Measurements from ENCODE around the gene HNRNPC. TPM values are rescaled to one million over a fixed set of nuclear protein-coding genes. Genes with fewer than 3 reads are reported as not detected.

Gene HNRNPC
- total RNA-seq, 1 experiment from 2014 or later, result 1,062 TPM

- Histone ChIP-seq H4K5ac (ENCODE audit: insufficient read length, low read depth, low read length) (no peak overlapping the region), H3K4me2 (ENCODE audit: insufficient read depth, insufficient read length, low read length) (no peak overlapping the region), H3K14ac (ENCODE audit: insufficient read depth, low read length) (no peak overlapping the region), H3K9me3 (ENCODE audit: control insufficient read depth, low read depth, low read length) (no peaks in the 10 kb centered on the region), H2AK5ac (ENCODE audit: insufficient read length, low read length) (no peak overlapping the region), H4K91ac (ENCODE audit: insufficient read length, low read depth, low read length) (no peak overlapping the region), H3K79me1 (ENCODE audit: insufficient read depth, low read depth, low read length, poor library complexity, severe bottlenecking) (peaks cover 3% of the 10 kb centered on the region), H4K20me1 (ENCODE audit: control insufficient read depth, insufficient read depth, insufficient read length) (no peaks in the 10 kb centered on the region), H3K4ac (ENCODE audit: low read depth, low read length) (no peak overlapping the region), H3K27ac (ENCODE audit: insufficient read length, low read depth, low read length) (no peak overlapping the region), H2AFZ (ENCODE audit: low read length) (no peak overlapping the region), H3K79me2 (ENCODE audit: insufficient read depth, low read length) (peaks cover 19% of the 10 kb centered on the region; the same call in 1 of the 2 replicates), H3K56ac (ENCODE audit: insufficient read length, low read depth, low read length) (no peak overlapping the region), H3K27me3 (ENCODE audit: insufficient read depth, low read length) (no peaks in the 10 kb centered on the region), H3K23me2 (ENCODE audit: insufficient read length, low read depth, low read length, poor library complexity, severe bottlenecking) (no peaks in the 10 kb centered on the region), H3K18ac (ENCODE audit: insufficient read length, low read depth, low read length) (no peak overlapping the region), H2BK12ac (ENCODE audit: insufficient read length, low read depth, low read length) (no peak overlapping the region), H2BK5ac (ENCODE audit: insufficient read length, low read length) (no peak overlapping the region), H2BK15ac (ENCODE audit: low read depth, low read length) (no peak overlapping the region), H2BK120ac (ENCODE audit: low read depth, low read length, poor library complexity, severe bottlenecking) (no peak overlapping the region), H2BK20ac (ENCODE audit: low read depth, low read length, poor library complexity, severe bottlenecking) (no peak overlapping the region), H3K9ac (ENCODE audit: extremely low read depth, insufficient read length, low read length) (no peak overlapping the region), H3K4me1 (ENCODE audit: insufficient read depth, low read length) (no peaks in the 10 kb centered on the region), H3T11ph (ENCODE audit: low read length) (no peak overlapping the region), H4K8ac (replicated peaks; ENCODE audit: insufficient read length, low read depth, low read length) (no peak overlapping the region), H3K23ac (ENCODE audit: insufficient read length, low read depth, low read length) (no peak overlapping the region)
- TF ChIP-seq CTCF (conservative IDR thresholded peaks at IDR 0.05), result no peak
- Mint-ChIP-seq H3K9me3 (no peaks in the 10 kb centered on the region), H3K4me3 (no peak overlapping the region), H3K27me3 (ENCODE audit: low read depth) (no peaks in the 10 kb centered on the region), H3K4me1 (peaks cover 32 to 36% of the 10 kb centered on the region in 2 experiments), H3K27ac (peak overlapping the region in 2 of 3 experiments; percentile 28 to 49; a peak in 3 of 7 replicates), H3K36me3 (ENCODE audit: insufficient read depth in 1 of 3, low read depth in 3 of 3) (peaks cover 45 to 94% (median 78%) of the 10 kb centered on the region in 3 experiments; a peak in 6 of 7 replicates)
- no CpG with 5 or more reads among the region's 9 CpGs for WGBS (ENCODE audit: extremely low coverage, insufficient read length, low lambda C conversion rate)
- DNase-seq, result no peak
These were observed 48.3 kb downstream of the HNRNPC start for GRCh38 chr14:21220874-21221477.

All from H9 (cell line).